GM19372 (cell line): Measurements from ENCODE around the gene WDTC1.

Experiments used
- ATAC-seq: cut with Tn5 transposase; IDR thresholded peaks from one replicate; pipeline ENCODE4 v1.9.1; 2021; ENCODE audit warnings: mild to moderate bottlenecking, low read depth, moderate library complexity; ENCODE audit not compliant: unreplicated experiment

WDTC1 gene

DNA sequence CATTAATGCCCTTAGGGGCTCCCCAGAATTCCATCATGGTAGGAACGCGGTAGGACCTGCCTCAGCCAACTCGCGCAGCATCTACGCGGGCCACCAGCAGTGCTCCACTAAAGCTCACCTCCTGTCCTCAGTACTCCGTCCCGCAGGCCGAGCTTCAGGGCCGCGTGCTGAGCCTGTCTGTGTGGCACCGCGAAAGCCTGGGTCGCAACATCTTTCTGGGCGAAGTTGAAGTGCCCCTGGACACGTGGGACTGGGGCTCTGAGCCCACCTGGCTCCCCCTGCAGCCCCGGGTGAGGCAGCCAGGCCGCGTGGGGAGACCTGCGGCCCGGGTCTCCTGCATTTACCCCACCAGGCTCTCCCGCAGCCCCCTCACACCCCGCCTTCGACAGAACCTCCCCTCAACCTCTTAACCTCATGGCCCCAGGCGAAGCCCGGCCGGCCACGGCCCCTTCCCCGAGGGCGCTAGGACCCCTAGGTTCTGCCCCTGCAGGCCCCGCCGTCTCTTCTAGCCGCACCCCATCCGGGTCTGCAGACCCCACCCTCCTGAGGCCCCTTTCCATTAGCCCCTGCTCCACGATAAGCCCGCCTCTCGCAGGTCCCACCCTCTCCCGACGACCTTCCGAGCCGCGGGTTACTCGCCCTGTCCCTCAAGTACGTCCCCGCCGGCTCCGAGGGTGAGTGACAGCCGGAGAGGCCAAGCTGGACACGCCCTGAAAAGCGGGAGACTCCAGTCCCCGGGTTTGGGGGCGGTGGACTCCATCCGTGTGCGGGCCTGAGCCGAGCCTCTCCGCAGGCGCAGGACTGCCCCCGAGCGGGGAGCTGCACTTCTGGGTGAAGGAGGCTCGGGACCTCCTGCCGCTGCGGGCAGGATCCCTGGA is 116.5 kb downstream of the WDTC1 start:
- no peak for ATAC-seq

DNA sequence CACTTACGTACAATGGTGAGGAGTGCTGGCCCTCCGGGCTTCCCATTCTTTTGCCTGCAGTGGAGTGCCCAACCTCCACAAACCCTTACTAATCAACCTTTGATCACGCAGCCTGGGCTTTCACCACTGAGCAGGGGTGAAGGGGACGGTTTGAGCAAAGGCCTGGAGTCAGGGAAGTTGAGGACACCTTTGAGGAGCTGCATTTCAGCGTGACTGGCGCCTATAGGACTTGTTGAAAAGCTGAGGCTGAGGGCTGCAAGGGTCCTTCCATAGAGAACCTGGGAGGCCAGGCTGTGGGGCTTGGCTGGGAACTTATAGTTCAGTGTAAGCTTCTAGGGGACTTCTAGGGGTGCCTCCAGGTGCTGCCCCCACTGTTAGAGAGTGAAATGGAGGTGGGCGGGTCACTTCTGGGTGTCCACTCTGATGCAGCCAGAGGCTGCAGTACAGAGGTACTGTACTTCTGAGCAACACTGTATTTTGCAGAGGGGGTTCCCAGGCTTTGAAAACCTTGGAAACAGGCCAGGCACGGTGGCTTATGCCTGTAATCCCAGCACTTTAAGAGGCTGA is 117.2 kb downstream of the WDTC1 start:
- no peak for ATAC-seq

DNA sequence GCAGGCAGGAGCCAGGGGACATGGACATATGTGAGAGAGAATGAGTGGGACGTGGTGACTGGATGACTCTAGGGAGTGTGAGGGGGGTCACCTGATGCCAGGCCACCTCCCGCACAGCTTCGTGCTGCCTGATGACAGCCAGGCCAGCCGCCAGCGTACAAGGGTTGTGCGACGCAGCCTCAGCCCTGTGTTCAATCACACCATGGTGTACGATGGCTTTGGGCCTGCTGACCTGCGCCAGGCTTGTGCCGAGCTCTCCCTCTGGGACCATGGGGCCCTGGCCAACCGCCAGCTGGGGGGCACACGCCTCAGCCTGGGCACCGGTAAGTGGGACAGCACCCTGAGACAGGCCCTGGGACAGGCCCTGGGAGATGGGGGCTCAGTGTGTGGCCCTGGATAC is 118.7 kb downstream of the WDTC1 start:
- ATAC-seq = no peak

DNA sequence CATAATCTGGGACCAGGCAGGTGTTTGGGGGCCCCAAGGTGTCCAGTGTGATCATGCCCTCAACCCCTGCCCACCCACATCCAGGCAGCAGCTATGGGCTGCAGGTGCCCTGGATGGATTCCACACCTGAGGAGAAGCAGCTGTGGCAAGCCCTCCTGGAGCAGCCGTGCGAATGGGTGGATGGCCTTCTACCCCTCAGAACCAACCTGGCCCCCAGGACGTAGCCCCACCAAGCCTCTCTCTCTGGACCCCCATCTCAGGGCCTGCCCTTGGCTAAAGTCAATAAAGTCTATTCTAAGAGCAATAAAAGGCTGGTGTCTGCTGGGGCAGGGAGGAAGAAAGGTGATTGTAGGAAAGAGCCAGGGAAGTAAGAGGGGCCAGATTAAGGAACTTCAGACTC is 119.2 kb downstream of the WDTC1 start:
- no peak for ATAC-seq

DNA sequence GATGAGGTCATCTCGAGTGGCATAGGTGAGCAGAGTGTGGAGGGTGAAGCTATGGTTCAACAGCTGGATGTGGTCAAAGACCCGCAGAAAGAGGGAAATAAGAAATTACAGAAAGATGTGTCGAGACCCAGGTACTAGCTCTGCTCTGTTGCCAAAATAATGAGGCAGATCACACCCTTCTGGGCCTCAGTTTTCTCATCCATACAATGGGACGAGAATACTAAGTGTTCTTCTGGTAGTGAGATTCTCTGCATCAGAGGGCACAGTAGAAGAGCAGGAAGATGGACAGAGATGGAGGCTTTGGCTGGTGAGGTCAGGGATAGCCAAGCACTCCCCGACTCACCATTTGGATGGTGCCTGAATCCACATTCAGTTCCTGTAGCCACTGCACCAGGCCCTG is 121.3 kb downstream of the WDTC1 start:
- ATAC-seq = no peak

DNA sequence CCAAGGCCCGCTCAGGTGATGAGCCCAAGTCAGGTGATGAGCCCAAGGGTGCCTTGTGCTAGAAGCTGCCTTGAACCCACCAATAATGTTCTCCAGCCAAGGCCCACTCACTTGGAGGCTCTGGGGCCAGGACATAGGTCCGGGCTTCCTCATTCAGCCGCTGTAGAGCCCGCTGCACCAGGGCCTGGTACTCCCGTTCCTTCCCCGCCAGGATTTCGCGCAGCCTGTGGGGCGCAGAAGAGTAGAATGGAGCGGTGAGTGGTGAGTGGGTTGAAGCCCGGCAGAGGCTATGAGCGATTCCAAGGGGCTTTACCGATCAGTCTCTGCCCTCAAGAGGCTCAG is 121.8 kb downstream of the WDTC1 start:
- no peak for ATAC-seq

DNA sequence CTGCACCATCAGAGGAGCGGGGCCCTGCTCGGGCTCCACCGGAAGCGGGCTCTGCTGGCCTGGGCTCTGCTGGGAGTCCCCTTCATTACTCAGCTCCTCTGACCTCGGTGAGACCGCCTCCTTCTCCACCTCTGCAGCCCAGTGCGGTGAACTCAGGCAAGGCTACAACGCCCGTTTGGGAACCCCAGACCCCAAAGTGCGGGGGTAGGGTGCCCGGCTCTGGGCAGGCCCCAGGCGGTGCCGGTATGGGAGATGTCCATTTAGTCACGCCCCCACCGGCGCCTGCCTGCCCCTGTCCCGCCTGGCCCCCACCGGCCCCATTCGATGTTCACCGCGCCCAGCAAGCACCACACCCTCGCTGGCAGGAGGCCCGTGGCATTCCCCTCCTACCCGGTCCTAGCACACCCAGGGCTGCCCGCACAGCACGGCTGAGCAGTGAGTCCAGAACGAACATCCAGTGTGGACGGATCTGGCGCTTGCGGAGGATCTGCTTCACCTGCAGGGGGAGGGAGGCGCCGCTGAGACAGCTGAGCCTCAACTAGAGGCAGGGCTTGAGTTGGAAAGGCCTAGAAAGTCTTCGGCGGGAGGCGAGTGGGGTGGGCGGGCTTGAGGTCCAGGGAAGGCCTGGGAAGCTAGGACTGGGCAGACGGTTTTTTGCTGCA is 122.3 kb downstream of the WDTC1 start:
- ATAC-seq = no peak

DNA sequence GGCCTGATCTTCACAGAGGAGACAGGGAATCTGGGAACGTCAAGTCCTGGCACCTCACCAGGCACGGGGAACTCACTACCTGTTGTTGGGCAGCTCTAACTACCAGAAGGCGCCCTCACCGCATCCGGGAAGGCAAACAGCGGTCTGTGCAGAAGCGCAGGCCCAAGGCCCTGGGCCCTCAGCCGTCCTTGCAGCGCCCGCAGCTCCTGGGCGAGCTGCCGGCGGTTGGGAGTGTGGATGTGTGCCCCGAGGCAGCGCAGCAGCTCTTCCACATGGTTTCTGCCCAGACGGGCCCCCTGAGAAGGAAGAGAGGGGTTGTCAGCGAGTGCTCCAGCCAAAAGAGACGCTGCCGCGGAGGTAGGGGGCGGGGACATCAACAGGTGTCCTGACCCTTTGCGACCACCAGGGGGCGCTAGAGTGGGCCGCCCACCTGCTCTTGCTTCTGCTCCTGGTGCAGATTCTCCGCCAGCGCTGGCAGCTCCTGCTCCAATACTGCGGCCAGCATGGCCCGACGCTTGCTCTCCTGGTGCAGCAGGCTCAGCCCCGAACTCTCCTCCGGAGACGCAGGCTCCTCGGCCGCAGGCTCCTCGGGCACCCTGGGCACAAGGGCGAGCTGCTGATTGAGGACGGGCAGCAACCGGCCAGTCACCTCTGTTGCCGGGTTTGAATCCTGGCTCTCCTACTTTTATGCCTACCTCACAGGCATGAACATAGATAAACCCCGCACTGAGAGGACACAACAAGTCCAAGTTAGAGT is 123.0 kb downstream of the WDTC1 start:
- no peak for ATAC-seq
